ENCODE measurements around the gene NUMA1. TPM values are rescaled to one million over a fixed set of nuclear protein-coding genes. Genes with fewer than 3 reads are reported as not detected.

Gene NUMA1
- total RNA-seq, 1 donor from 2014 or later: 289 TPM

GRCh38 chr11:71990701-71991100, 89.6 kb downstream of the NUMA1 start:
- no peak for DNase-seq (ENCODE audit: low spot score in 2 of 2)

GRCh38 chr11:71988050-71988449, 92.3 kb downstream of the NUMA1 start:
- Histone ChIP-seq H3K27me3 (no peaks in the 10 kb centered on the region), H3K4me3 (no peak overlapping the region), H3K27ac (peak overlapping the region; percentile 49 to 57), H3K9me3 (no peaks in the 10 kb centered on the region), H3K36me3 (peaks cover 12 to 26% of the 10 kb centered on the region in 2 donors), H3K4me1 (peaks cover 4 to 19% of the 10 kb centered on the region in 2 donors)
- peak in 1 of 2 donors; percentile 62 for DNase-seq (ENCODE audit: low spot score in 2 of 2)
- intact Hi-C loops (cut with DNase I): no loop called here
- no peak for TF ChIP-seq CTCF (IDR thresholded peaks at IDR 0.05)

More at GRCh38 chr11:71990701-71991100, 89.6 kb downstream of the NUMA1 start:
- Histone ChIP-seq H3K4me1 (peaks cover 4 to 19% of the 10 kb centered on the region in 2 donors), H3K9me3 (no peaks in the 10 kb centered on the region), H3K27ac (no peak overlapping the region), H3K4me3 (no peak overlapping the region), H3K27me3 (no peaks in the 10 kb centered on the region), H3K36me3 (peaks cover 11 to 26% of the 10 kb centered on the region in 2 donors)
- intact Hi-C loops (cut with DNase I): no loop called here
- TF ChIP-seq CTCF (IDR thresholded peaks at IDR 0.05): no peak

GRCh38 chr11:71987521-71987920, 92.8 kb downstream of the NUMA1 start:
- Histone ChIP-seq H3K4me3 (no peak overlapping the region), H3K4me1 (peaks cover 4 to 19% of the 10 kb centered on the region in 2 donors), H3K36me3 (peaks cover 12 to 21% of the 10 kb centered on the region in 2 donors), H3K27me3 (no peaks in the 10 kb centered on the region), H3K27ac (peak overlapping the region; percentile 49 to 57), H3K9me3 (no peaks in the 10 kb centered on the region)
- intact Hi-C loops (cut with DNase I): no loop called here
- TF ChIP-seq CTCF (IDR thresholded peaks at IDR 0.05): no peak
- DNase-seq (ENCODE audit: low spot score in 2 of 2): no peak

GRCh38 chr11:71986131-71986530, 94.2 kb downstream of the NUMA1 start:
- peak overlapping the region in 1 of 2 donors; percentile 16 for H3K27ac ChIP-seq

GRCh38 chr11:71979602-71980001, 100.7 kb downstream of the NUMA1 start:
- Histone ChIP-seq H3K4me1 (no peaks in the 10 kb centered on the region), H3K27ac (no peak overlapping the region), H3K36me3 (peaks cover 14 to 16% of the 10 kb centered on the region in 2 donors), H3K27me3 (no peaks in the 10 kb centered on the region), H3K4me3 (no peak overlapping the region), H3K9me3 (no peaks in the 10 kb centered on the region)
- intact Hi-C loops (cut with DNase I): no loop called here
- no peak for TF ChIP-seq CTCF (IDR thresholded peaks at IDR 0.05)
- no peak for DNase-seq (ENCODE audit: low spot score in 2 of 2)

More at GRCh38 chr11:71986131-71986530, 94.2 kb downstream of the NUMA1 start:
- Histone ChIP-seq H3K4me1 (peaks cover 4 to 19% of the 10 kb centered on the region in 2 donors), H3K36me3 (peaks cover 12 to 17% of the 10 kb centered on the region in 2 donors), H3K27me3 (no peaks in the 10 kb centered on the region), H3K4me3 (no peak overlapping the region), H3K9me3 (no peaks in the 10 kb centered on the region)
- no peak for DNase-seq (ENCODE audit: low spot score in 2 of 2)
- no peak for TF ChIP-seq CTCF (IDR thresholded peaks at IDR 0.05)
- intact Hi-C loops (cut with DNase I): no loop called here

- intact Hi-C loops (cut with DNase I): no loop called here
- DNase-seq (ENCODE audit: low spot score in 2 of 2): no peak
- no peak overlapping the region for H3K27ac ChIP-seq
- H3K4me1 ChIP-seq: no peaks in the 10 kb centered on the region
- peaks cover 14 to 16% of the 10 kb centered on the region in 2 donors for H3K36me3 ChIP-seq
- no peak for TF ChIP-seq CTCF (IDR thresholded peaks at IDR 0.05)
- no peak overlapping the region for H3K4me3 ChIP-seq
- H3K9me3 ChIP-seq: no peaks in the 10 kb centered on the region
- H3K27me3 ChIP-seq: no peaks in the 10 kb centered on the region
Observed at GRCh38 chr11:71979094-71979493, 101.2 kb downstream of the NUMA1 start.

All from ascending aorta (tissue), 2 donors.